ENCODE measurements around the gene ZNF135.

Gene ZNF135

GRCh38 chr19:58047672-58048071 lies 11.4 kb upstream of the ZNF135 start:
- no peak for DNase-seq (ENCODE audit: low read depth)

DNA sequence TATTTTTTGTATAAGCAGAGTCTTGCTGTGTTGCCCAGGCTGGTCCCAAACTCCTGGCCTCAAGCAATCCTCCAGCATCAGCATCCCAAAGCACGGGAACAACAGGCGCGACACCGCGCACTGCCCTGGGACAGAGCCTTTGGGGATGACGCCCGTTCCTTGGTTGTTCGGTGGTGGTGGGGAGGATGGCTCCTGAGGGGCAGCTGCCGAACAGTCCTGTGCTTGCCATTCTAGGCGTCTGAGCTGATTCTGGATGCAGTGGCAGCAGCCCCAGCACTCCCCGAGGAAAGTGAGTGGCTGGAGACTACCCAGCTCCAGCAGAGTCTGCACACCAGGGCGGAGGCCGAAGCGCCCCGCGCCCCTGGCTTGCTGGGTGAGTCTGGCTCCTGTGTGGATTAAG lies 6.8 kb upstream of the ZNF135 start:
- DNase-seq (ENCODE audit: low read depth), result no peak

GRCh38 chr19:58053480-58054156 lies 5.5 kb upstream of the ZNF135 start:
- DNase-seq (ENCODE audit: low read depth), result no peak

- no peak for DNase-seq (ENCODE audit: low read depth)
These were observed 3.9 kb upstream of the ZNF135 start for GRCh38 chr19:58054901-58055874.

DNA sequence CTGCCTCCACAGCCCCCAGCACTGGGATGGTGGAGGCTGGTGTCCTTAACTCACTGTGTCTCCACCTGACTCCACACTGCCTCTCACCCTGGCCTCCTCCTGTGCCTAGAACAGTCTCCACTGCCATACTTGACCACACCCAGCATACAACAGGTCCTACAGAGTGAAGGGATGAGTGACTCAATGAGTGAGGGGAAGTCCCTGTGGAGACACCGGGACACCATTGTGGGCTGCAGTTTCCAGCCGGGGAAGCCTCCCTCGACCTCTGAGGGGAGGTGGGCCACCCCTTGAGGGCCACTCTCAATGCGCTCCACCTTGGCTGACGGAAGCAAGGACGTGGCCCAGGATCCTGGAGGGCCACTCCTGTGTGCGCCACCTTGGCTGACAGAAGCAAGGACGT lies 2.8 kb upstream of the ZNF135 start:
- no peak for DNase-seq (ENCODE audit: low read depth)

DNA sequence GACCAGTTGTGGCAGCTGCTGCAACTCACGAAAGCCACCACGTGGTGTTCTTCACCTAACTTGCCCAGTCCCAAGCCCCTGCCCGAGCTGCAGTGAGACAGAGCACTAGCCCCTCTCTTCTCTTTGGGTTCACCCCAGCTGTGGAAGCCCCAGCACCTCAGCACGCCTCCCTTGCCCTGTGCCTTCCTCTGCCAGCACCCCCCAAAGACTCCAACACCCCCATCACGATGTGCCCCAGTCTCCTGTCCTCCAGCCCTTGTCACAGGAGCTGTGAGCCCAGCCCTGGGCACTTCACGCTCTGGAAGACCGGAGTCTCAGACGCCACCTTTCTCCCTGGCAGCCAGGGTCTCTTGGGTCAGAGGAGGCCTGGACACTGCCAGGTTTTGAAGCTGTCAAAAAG lies 2.2 kb upstream of the ZNF135 start:
- DNase-seq (ENCODE audit: low read depth), result no peak

DNA sequence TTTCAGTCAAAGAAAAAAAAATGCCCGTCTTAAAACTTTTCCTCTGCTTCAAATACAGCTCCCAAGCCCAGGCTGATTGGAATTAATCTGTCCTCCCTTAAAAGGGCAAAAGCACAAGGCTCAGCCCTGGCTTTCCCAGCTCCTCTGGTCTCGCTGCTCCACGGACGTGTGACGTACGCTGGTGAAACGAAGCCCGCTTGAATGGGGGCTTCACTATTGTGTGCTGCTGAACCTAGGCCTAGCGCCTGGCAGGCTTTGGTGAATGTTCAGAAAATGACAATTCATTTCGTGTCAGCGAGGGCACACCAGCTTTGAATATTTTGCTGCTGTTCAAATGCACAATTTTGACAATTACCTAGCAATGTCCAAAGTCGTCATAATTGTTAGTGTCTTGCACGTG lies 615 bp upstream of the ZNF135 start:
- no peak for DNase-seq (ENCODE audit: low read depth)

DNA sequence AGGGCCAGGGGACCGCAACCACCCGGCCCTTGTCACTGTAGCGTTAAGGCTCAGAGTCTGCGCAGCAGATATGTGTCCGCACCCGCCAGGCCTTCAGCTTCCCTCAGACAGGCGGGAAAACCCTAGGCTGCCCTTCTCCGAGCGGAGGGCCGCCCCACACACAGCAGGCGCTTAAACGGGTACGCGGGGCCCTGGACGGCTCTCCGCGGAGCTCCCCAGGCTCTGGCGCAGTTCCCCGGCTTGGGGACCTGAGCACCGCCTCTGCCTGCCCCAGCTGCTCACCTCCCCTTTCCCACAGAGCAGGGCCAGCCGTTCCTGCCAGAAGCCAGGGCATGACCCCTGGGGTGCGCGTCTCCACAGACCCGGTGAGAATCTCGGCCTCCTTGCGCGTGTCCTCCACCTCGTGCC lies 593 bp downstream of the ZNF135 start:
- DNase-seq (ENCODE audit: low read depth), result no peak

DNA sequence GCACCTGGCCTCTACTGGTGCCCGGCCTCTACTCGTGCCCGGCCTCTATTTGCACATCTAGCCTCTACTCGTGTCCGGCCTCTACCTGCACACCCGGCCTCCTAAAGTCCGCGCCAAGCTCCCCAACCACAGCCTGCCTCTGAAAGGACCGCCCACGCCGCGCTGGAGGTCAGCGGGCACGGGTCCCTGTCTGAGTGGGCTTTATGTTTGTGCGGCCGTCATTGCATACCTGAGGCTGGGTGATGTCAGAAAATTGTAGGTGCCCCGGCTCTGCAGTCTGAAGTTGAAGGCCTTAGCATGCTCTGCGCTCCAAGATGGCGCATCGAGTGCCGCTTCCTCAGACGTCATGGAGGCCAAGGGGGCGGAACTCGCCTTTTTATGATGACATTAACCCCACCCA lies 1.1 kb downstream of the ZNF135 start:
- DNase-seq (ENCODE audit: low read depth), result no peak

DNA sequence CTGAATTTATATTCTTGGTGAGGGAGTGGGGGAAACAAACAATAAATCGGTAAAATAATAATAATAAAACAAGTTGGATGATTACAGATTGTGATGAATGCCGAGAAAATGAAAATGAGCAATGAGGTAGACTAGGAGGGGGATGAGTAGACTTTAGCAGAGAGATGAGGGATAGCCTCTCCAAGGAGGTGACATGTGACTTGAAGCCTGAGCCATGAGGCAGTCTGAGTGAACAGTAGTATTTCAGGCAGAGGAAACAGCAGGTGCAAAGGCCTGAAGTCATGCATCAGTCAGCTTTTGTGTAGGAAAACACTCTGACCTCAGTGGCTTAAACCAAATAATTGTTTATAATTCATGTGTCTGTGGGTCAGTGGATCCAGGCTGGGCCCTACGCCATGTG lies 4.6 kb downstream of the ZNF135 start:
- no peak for DNase-seq (ENCODE audit: low read depth)

DNA sequence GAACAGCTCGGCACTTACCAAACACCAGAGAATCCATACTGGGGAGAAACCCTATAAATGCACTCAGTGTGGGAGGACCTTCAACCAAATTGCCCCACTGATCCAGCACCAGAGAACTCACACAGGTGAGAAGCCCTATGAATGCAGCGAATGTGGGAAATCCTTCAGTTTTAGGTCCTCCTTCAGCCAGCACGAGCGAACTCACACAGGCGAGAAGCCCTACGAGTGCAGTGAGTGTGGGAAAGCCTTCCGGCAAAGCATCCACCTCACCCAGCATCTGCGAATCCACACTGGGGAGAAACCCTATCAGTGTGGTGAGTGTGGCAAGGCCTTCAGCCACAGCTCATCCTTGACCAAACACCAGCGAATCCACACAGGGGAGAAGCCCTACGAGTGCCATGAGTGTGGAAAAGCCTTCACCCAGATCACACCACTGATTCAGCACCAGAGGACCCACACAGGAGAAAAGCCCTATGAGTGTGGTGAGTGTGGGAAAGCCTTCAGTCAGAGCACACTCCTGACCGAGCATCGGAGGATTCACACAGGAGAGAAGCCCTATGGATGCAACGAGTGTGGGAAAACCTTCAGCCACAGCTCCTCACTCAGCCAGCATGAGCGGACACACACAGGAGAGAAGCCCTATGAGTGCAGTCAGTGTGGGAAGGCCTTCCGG lies 8.3 kb downstream of the ZNF135 start:
- DNase-seq (ENCODE audit: low read depth), result no peak

- no peak for DNase-seq (ENCODE audit: low read depth)
These were observed 20.7 kb downstream of the ZNF135 start for GRCh38 chr19:58079792-58080191.

DNA sequence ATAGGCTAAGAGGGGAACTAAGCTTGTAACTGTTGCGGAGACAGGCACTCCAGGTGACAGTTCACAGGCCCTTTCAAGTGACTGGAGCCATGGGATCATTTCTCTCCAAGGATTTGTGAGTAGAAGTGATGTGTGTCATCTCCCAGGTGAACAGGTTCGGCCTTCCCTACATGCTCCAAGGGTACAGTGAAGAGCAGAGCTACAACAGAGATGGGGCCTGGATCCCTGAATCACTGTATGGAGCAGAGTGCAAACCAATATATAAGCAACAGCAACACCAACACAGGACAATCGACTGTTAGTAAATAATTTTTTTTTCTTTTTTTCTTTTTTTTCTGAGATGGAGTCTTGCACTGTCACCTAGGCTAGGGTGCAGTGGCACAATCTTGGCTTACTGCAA lies 23.9 kb downstream of the ZNF135 start:
- DNase-seq (ENCODE audit: low read depth), result no peak

- DNase-seq (ENCODE audit: low read depth), result no peak
These were observed 25.7 kb downstream of the ZNF135 start for GRCh38 chr19:58084596-58085347.

GRCh38 chr19:58085348-58085875 lies 26.3 kb downstream of the ZNF135 start:
- no peak for DNase-seq (ENCODE audit: low read depth)

GRCh38 chr19:58086825-58087710 lies 28.0 kb downstream of the ZNF135 start:
- DNase-seq (ENCODE audit: low read depth), result no peak

DNA sequence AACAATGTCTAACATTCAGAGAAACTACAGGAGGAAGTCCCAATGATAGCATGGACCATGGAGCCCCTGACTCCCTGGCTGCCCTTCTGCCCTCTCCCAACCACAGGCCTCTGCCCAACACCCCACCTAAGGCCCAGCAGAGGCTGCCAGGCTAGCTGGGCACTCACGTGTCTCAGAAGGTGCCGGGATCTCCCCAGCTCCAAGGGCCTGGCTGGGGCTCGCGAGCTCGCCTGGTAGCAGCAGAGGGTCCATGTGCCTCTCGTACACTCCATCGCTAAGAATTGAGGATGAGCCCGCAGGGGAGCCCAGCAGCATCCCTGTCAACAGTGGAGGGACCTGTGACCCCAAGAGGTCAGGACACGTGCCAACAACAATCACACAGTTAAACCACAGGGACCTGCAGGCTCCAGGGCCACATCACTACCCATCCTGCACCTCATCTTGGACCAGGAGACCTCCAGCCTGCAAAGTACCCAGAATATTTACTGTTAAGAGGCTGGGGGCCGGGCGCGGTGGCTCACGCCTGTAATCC lies 29.5 kb downstream of the ZNF135 start:
- no peak for DNase-seq (ENCODE audit: low read depth)

DNA sequence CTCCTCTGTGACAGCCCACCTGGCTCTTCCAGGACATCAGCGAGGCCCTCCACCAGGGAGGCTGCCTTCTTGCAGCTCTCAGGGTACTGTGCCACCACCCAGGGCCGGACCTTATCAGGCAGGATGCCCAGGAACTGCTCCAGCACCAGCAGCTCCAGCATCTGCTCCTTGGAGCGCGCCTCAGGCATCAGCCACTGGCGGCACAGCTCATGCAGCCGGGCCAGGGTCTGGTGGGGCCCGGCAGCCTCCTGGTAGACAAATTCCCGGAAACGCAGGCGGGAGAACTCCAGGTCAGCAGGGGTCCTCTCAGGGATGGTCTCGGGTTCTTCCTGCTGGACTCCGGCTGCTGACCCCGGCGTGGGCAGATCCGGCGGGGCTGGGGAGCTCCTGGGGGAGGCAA lies 30.8 kb downstream of the ZNF135 start:
- DNase-seq (ENCODE audit: low read depth), result no peak

DNA sequence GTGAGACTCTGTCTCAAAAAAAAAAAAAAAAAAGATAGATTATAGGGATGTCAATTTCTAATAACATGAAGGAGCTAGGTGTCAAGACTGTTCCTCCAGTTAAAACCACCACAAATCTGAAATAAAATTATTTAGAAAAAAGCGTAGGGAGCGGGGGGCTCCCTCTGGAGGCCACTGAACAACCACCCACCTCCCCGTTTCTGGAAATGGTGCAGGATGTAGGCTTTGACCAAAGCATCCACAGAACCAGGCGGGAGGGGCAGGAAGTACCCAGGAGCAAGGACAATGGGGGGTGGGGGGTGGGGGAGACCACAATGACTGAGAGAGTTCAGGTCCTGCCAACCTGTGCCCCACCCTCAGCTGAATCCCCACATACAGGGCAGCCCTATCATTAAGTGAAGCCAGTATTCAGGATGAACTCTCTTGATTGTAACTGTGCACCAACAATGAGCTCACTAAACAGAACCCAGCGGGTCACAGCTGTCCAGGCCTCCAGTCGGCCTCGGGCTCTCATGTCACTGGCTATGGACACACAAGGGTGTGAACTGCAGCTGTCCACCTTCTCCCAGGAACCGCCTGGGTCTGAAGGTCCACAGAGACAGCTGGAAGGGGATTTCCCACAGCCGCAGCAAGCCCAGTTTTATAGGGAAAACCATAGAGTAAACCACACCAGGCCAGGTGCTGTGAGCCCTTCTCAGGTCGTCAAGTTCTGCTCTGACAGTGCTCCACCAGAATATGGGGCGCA lies 32.3 kb downstream of the ZNF135 start:
- no peak for DNase-seq (ENCODE audit: low read depth)

GRCh38 chr19:58093071-58093470 lies 34.0 kb downstream of the ZNF135 start:
- no peak for DNase-seq (ENCODE audit: low read depth)
